H1 (cell line): ENCODE measurements around the gene TLX1. TPM values are rescaled to one million over a fixed set of nuclear protein-coding genes. Genes with fewer than 3 reads are reported as not detected.

ENCODE experiments used
- CTCF ChIA-PET: fragments of 300-600 bp; sonication (Branson Sonifier 250); formaldehyde crosslinking; loops from one replicate; lab custom pipeline; 2021; ENCODE audit not compliant: partially characterized antibody; lab: Charles Lee
- POLR2A ChIA-PET: fragments of 300-600 bp; sonication (Branson Sonifier 250); formaldehyde crosslinking; loops from one replicate; lab custom pipeline; 2021; ENCODE audit warnings: inconsistent platforms; ENCODE audit not compliant: partially characterized antibody; lab: Charles Lee
- DNase-seq, 2 experiments: peaks; one replicate each; pipeline versions ENCODE4 v3.0.0 to v3.0.0-alpha.2; 2010 to 2022; ENCODE audit warnings: low spot score in 2 of 2, low read depth in 1 of 2, mixed read lengths in 1 of 2
- FAIRE-seq: peaks from 2 replicates; lab custom pipeline; 2011; peaks lifted over from hg19 to GRCh38; lab: Jason Lieb, UNC
- H2AFZ ChIP-seq: 2 replicates; pipeline ENCODE4 v1.8.1; 2012; ENCODE audit warnings: low read length, inconsistent platforms
- H2AK5ac ChIP-seq: 2 replicates; pipeline ENCODE4 v1.6.1; 2013; ENCODE audit warnings: low read depth, low read length
- H2BK120ac ChIP-seq: replicated peaks from 2 replicates; pipeline ENCODE3; 2013; ENCODE audit warnings: low read depth, low read length, inconsistent platforms
- H2BK12ac ChIP-seq: 2 replicates; pipeline ENCODE4 v1.6.1; 2013; ENCODE audit warnings: low read depth, low read length
- H2BK15ac ChIP-seq: 2 replicates; pipeline ENCODE4 v1.6.1; 2013; ENCODE audit warnings: low read length
- H2BK20ac ChIP-seq: 2 replicates; pipeline ENCODE4 v1.6.1; 2013; ENCODE audit warnings: low read length
- H2BK5ac ChIP-seq: 2 replicates; pipeline ENCODE4 v1.6.1; 2013; ENCODE audit warnings: low read depth, low read length
- H3K14ac ChIP-seq: 2 replicates; pipeline ENCODE4 v1.6.1; 2013; ENCODE audit warnings: inconsistent platforms; ENCODE audit not compliant: insufficient read length
- H3K18ac ChIP-seq: 2 replicates; pipeline ENCODE4 v1.6.1; 2013; ENCODE audit warnings: low read length; ENCODE audit errors: extremely low read depth
- H3K23ac ChIP-seq: 2 replicates; pipeline ENCODE4 v1.6.1; 2013; ENCODE audit warnings: inconsistent platforms; ENCODE audit not compliant: insufficient read length
- H3K23me2 ChIP-seq: 2 replicates; pipeline ENCODE4 v1.6.1; 2013; ENCODE audit warnings: low read depth, low read length
- H3K27ac ChIP-seq: 2 replicates; pipeline ENCODE4 v1.6.1; 2011; ENCODE audit warnings: low read depth, low read length, inconsistent platforms
- H3K27me3 ChIP-seq, 4 experiments: replicated peaks in 1 of 4; 1 replicate in 1 of 4; 2 replicates in 3 of 4; pipeline versions ENCODE4 v1.6.1 to v1.8.1; 2011 to 2013; ENCODE audit warnings: low read length in 3 of 4, mild to moderate bottlenecking in 3 of 4, inconsistent platforms in 2 of 4, mixed read lengths in 2 of 4, moderate library complexity in 1 of 4; ENCODE audit not compliant: control insufficient read depth in 3 of 4, insufficient read depth in 3 of 4; ENCODE audit errors: extremely low read depth in 1 of 4
- H3K36me3 ChIP-seq, 4 experiments: 2 replicates each; pipeline versions ENCODE4 v1.6.1 to v1.8.1; 2011 to 2013; ENCODE audit warnings: mild to moderate bottlenecking in 4 of 4, low read length in 3 of 4, moderate library complexity in 2 of 4, control low read depth in 1 of 4, inconsistent platforms in 1 of 4; ENCODE audit not compliant: insufficient read depth in 4 of 4, control insufficient read depth in 2 of 4
- H3K4ac ChIP-seq: replicated peaks from 2 replicates; pipeline ENCODE3; 2013; ENCODE audit warnings: low read length, low read depth, mixed read lengths, inconsistent platforms; ENCODE audit not compliant: insufficient read length
- H3K4me1 ChIP-seq, 4 experiments: replicated peaks in 1 of 4; 1 replicate in 1 of 4; 2 replicates in 3 of 4; pipeline versions ENCODE4 v1.6.1 to v1.8.1; 2011 to 2013; ENCODE audit warnings: low read length in 3 of 4, inconsistent platforms in 2 of 4, mixed read lengths in 1 of 4; ENCODE audit not compliant: insufficient read depth in 4 of 4, control insufficient read depth in 3 of 4
- H3K4me2 ChIP-seq, 2 experiments: 2 replicates each; pipeline versions ENCODE4 v1.6.1 to v1.8.1; 2011 to 2013; ENCODE audit warnings: low read depth in 2 of 2, low read length in 2 of 2, control low read depth in 1 of 2, inconsistent platforms in 1 of 2, mild to moderate bottlenecking in 1 of 2; ENCODE audit not compliant: insufficient read depth in 1 of 2
- H3K4me3 ChIP-seq, 4 experiments: fragments of 200-600, 300-600 bp in 1 of 4; sonication (generic), shearing (Covaris generic), sonication (Bioruptor Twin) in 1 of 4; 2 replicates each; pipeline versions ENCODE4 v1.5.1 to v1.8.1; 2011 to 2016; ENCODE audit warnings: low read length in 4 of 4, low read depth in 3 of 4, control low read depth in 2 of 4, inconsistent platforms in 2 of 4, mild to moderate bottlenecking in 2 of 4, mixed read lengths in 1 of 4, moderate library complexity in 1 of 4; ENCODE audit not compliant: insufficient read depth in 2 of 4; ENCODE audit errors: extremely low read depth in 1 of 4
- H3K56ac ChIP-seq: replicated peaks from 2 replicates; pipeline ENCODE3; 2013; ENCODE audit warnings: low read depth, mild to moderate bottlenecking, mixed read lengths, low read length, inconsistent platforms; ENCODE audit not compliant: insufficient read length
- H3K79me1 ChIP-seq: 2 replicates; pipeline ENCODE4 v1.6.1; 2013; ENCODE audit warnings: low read depth, low read length, control low read depth
- H3K79me2 ChIP-seq, 2 experiments: 2 replicates each; pipeline versions ENCODE4 v1.6.1 to v1.8.1; 2012 to 2013; ENCODE audit warnings: low read length in 2 of 2, mild to moderate bottlenecking in 2 of 2, inconsistent platforms in 1 of 2; ENCODE audit not compliant: insufficient read depth in 2 of 2, control insufficient read depth in 1 of 2
- H3K9ac ChIP-seq, 4 experiments: replicated peaks in 1 of 4; 1 replicate in 1 of 4; 2 replicates in 3 of 4; pipeline versions ENCODE4 v1.6.1 to v1.8.1; 2011 to 2013; ENCODE audit warnings: low read depth in 3 of 4, low read length in 3 of 4, control low read depth in 2 of 4, mild to moderate bottlenecking in 2 of 4, moderate library complexity in 2 of 4, inconsistent platforms in 1 of 4; ENCODE audit errors: extremely low read depth in 1 of 4
- H3K9me3 ChIP-seq, 2 experiments: 2 replicates each; pipeline versions ENCODE4 v1.6.1 to v1.8.1; 2012 to 2013; ENCODE audit warnings: mild to moderate bottlenecking in 2 of 2, moderate library complexity in 2 of 2, control low read depth in 1 of 2, inconsistent platforms in 1 of 2, low read depth in 1 of 2, low read length in 1 of 2, mixed read lengths in 1 of 2; ENCODE audit not compliant: insufficient read depth in 2 of 2
- H4K20me1 ChIP-seq, 2 experiments: replicated peaks in 1 of 2; 2 replicates each; pipeline versions ENCODE3 to v1.8.1; 2011 to 2013; ENCODE audit warnings: inconsistent platforms in 2 of 2, low read length in 2 of 2, mild to moderate bottlenecking in 1 of 2; ENCODE audit not compliant: insufficient read depth in 2 of 2, control insufficient read depth in 1 of 2
- H4K5ac ChIP-seq: 2 replicates; pipeline ENCODE4 v1.6.1; 2013; ENCODE audit warnings: low read length, low read depth, mixed read lengths, inconsistent platforms; ENCODE audit not compliant: insufficient read length
- H4K8ac ChIP-seq: 2 replicates; pipeline ENCODE4 v1.8.0; 2013; ENCODE audit warnings: mild to moderate bottlenecking, moderate library complexity, low read length, inconsistent platforms; ENCODE audit not compliant: insufficient read depth; ENCODE audit errors: extremely low read depth
- H4K91ac ChIP-seq: replicated peaks from 2 replicates; pipeline ENCODE3; 2013; ENCODE audit warnings: low read length, mixed read lengths, inconsistent platforms; ENCODE audit not compliant: insufficient read length
- ASH2L ChIP-seq: fragments of 200-600, 300-600 bp; sonication (generic); IDR thresholded peaks from one replicate; pipeline ENCODE4 v1.7.1; 2017; ENCODE audit warnings: low read length
- CBX8 ChIP-seq: fragments of 300-800, 300-1000 bp; sonication (generic); IDR thresholded peaks from 2 replicates; pipeline ENCODE4 v1.7.1; 2016; ENCODE audit warnings: low read depth, low read length, borderline replicate concordance
- CREB1 ChIP-seq: IDR thresholded peaks from 2 replicates; pipeline ENCODE4 v1.6.1; 2012; ENCODE audit warnings: inconsistent platforms
- CTBP2 ChIP-seq: IDR thresholded peaks from 2 replicates; pipeline ENCODE4 v1.7.0; 2011; ENCODE audit warnings: borderline replicate concordance, mild to moderate bottlenecking, moderate library complexity, mixed read lengths, low read length; ENCODE audit not compliant: insufficient read depth, insufficient read length
- NRF1 ChIP-seq: IDR thresholded peaks from 2 replicates; pipeline ENCODE4 v1.6.1; 2011; ENCODE audit warnings: mild to moderate bottlenecking, low read depth, low read length, improper control_type of control experiment
- RBBP5 ChIP-seq: IDR thresholded peaks from 2 replicates; pipeline ENCODE4 v1.7.1; 2012; ENCODE audit warnings: low read depth, mild to moderate bottlenecking, inconsistent platforms, low read length, moderate library complexity, borderline replicate concordance
- SAP30 ChIP-seq: fragments of 300-600 bp; sonication (generic); IDR thresholded peaks from 2 replicates; pipeline ENCODE4 v1.7.1; 2012; ENCODE audit warnings: low read length, moderate library complexity, mild to moderate bottlenecking, inconsistent platforms; ENCODE audit not compliant: insufficient read depth, insufficient replicate concordance
- SP4 ChIP-seq: IDR thresholded peaks from 2 replicates; pipeline ENCODE4 v1.6.1; 2012; ENCODE audit warnings: low read length, inconsistent platforms
- SUZ12 ChIP-seq: fragments of 200-600 bp; sonication (generic); IDR thresholded peaks from 2 replicates; pipeline ENCODE4 v1.6.1; 2012; ENCODE audit warnings: mild to moderate bottlenecking, inconsistent platforms, low read length, moderate library complexity, mixed read lengths
- TBP ChIP-seq: IDR thresholded peaks from 2 replicates; pipeline ENCODE4 v1.6.1; 2011; ENCODE audit warnings: low read depth, low read length, improper control_type of control experiment
- WGBS, 2 experiments: shearing (Covaris generic) in 1 of 2; methylation state at CpG; one replicate each; pipeline versions ENCODE4 v1.1.6 to v1.1.7; 2013 to 2015; ENCODE audit warnings: low lambda C conversion rate in 2 of 2, mixed read lengths in 2 of 2, inconsistent platforms in 1 of 2, low coverage in 1 of 2, missing lambda C conversion rate in 1 of 2; ENCODE audit not compliant: insufficient replicate concordance in 2 of 2, insufficient coverage in 1 of 2, insufficient read length in 1 of 2; ENCODE audit errors: extremely low coverage in 1 of 2, missing lambda C conversion rate in 1 of 2; 5-methylcytosine and 5-hydroxymethylcytosine counted together
- polyA plus RNA-seq, 7 experiments: library from polyadenylated mRNA; depleted of rRNA in 3 of 7; stranded (reverse) in 5 of 7; unstranded in 2 of 7; fragments of >200 nt in 5 of 7; fragments of 200-250 nt in 2 of 7; gene quantifications; 1 replicate in 5 of 7; 2 replicates in 1 of 7; 4 replicates in 1 of 7; pipeline versions ENCODE4 v1.2.1 to v1.2.3, GENCODE V29; 2011 to 2013; ENCODE audit warnings: missing spikeins in 2 of 7, mixed read lengths in 2 of 7
- total RNA-seq: library from RNA; stranded (reverse); fragmentation: NEBNext Ultra II Directional; extraction: Animal tissue kit (Norgen Biotek cat#: 25700); gene quantifications from 2 replicates; pipeline ENCODE4 v1.2.1, GENCODE V29; 2021
- TF ChIP-seq, protein P1 (sequence below): IDR thresholded peaks from 2 replicates; pipeline ENCODE4 v1.6.1; 2012; ENCODE audit warnings: inconsistent platforms

TLX1 gene
- total and polyA plus RNA-seq, 2 of the 8 experiments (the other 6 are each of a cell fraction or from before 2014, with no cell fraction given) = not detected

DNA sequence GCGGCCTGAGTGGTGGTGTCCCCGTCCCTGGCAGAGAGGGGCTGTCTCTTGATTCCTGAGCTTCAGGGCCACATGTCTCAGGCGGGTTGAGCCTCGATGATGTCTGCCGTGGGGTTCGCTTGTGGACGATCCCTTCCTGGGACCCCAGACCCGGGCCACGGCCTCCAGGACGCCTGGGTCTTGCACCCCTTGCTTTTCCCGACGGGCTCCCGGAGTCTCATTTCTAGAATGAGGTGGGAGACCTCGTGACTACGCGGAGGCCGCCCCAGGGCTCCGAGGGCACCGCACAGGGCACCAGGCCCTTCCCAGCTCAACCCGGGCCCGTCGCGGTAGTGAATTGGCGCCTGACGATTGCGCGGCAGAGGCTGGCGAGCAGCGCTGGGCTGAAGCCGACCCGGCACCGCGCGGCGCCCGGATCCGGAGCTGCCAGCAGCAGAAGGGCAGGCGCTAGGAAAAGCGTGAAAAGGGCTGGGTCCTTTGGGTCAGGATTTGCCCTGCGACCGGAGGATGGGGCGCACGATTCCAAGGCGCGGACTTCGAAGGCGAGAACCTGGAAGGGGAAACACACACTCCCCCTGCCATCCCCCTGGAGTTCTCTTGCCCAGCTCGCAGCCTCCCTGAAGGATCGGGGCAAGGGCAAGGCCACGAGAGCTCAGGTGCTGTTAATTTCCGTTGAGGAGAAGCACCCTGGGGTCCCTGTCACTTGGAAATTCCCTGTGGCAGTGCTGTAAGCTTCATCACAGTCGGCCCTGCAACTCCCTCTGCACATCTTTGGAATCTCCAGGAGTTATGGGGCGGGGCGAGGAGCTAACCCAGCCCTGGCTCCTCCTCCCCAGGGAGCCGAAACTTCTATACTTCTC lies 15.5 kb downstream of the TLX1 start:
- FAIRE-seq (no peak), DNase-seq (peak in 1 of 2 experiments; percentile 71)
- H2AK5ac ChIP-seq = no peak overlapping the region
- peak overlapping the region in 3 of 4 experiments; percentile 1 to 48 (median 6); a peak in 5 of 8 replicates for H3K4me3 ChIP-seq
- no peak overlapping the region for H3K23ac ChIP-seq
- H3K4me2 ChIP-seq = peak overlapping the region; percentile 59 to 65
- H3K27ac ChIP-seq = no peak overlapping the region
- H3K9me3 ChIP-seq = peaks cover 0 to 4% of the 10 kb centered on the region in 2 experiments; a peak in 1 of 4 replicates
- no peak overlapping the region for H2BK12ac ChIP-seq
- no peak overlapping the region for H4K91ac ChIP-seq
- no peaks in the 10 kb centered on the region for H3K79me2 ChIP-seq
- 0 out of 2 replicates have a peak overlapping the region, but pooled peaks have one; percentile 11 for H2AFZ ChIP-seq
- H3K79me1 ChIP-seq = no peaks in the 10 kb centered on the region
- H2BK5ac ChIP-seq = no peak overlapping the region
- WGBS, 2 experiments = 6% methylated on average over 52 of the region's 55 CpGs; no CpG with 5 or more reads in 1 of the 2 experiments
- peaks cover 7% of the 10 kb centered on the region in 2 experiments for H4K20me1 ChIP-seq
- no peak overlapping the region for H2BK15ac ChIP-seq
- H4K8ac ChIP-seq = peak overlapping the region; percentile 81
- no peak overlapping the region for H3K9ac ChIP-seq
- H3K56ac ChIP-seq = no peak overlapping the region
- H2BK120ac ChIP-seq = no peak overlapping the region
- 0 out of 2 replicates have a peak overlapping the region, but pooled peaks have one; percentile 37 for H2BK20ac ChIP-seq
- POLR2A ChIA-PET = interaction anchor here (1.1 kb wide), 2 partner anchors 9 to 70 kb away, joined by 3 to 4 read pairs; no protein-coding TSS in a partner anchor
- CTCF ChIA-PET = interaction anchor here (0.6 to 3.8 kb wide), 20 partner anchors 9 to 400 kb away, joined by 3 to 23 read pairs (median 4); no protein-coding TSS in a partner anchor
- H3K27me3 ChIP-seq = peaks cover 74 to 97% (median 89%) of the 10 kb centered on the region in 4 experiments
- peaks cover 0 to 16% (median 5%) of the 10 kb centered on the region in 4 experiments; a peak in 5 of 7 replicates for H3K4me1 ChIP-seq
- H3K18ac ChIP-seq = no peak overlapping the region
- H3K23me2 ChIP-seq = no peaks in the 10 kb centered on the region; the same call in 1 of the 2 replicates
- no peaks in the 10 kb centered on the region; a peak in 1 of 8 replicates for H3K36me3 ChIP-seq
- no peak overlapping the region for H4K5ac ChIP-seq
- no peak overlapping the region for H3K14ac ChIP-seq
- H3K4ac ChIP-seq = no peak overlapping the region
- TF ChIP-seq CTBP2 = peak; percentile 40
- peak; percentile 55; the same call in 1 of the 2 replicates for TF ChIP-seq CBX8
- TF ChIP-seq CREB1 = peak; percentile 66; the same call in 1 of the 2 replicates
- TF ChIP-seq SUZ12 = peak; percentile 94
- TF ChIP-seq RBBP5 = no peak
- no peak for TF ChIP-seq TBP
- peak; percentile 55 for TF ChIP-seq ASH2L
- TF ChIP-seq, protein P1, sequence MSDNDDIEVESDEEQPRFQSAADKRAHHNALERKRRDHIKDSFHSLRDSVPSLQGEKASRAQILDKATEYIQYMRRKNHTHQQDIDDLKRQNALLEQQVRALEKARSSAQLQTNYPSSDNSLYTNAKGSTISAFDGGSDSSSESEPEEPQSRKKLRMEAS = peak; percentile 68
- no peak for TF ChIP-seq SP4
- no peak for TF ChIP-seq NRF1
- TF ChIP-seq SAP30 = no peak
